Ecto neural progenitor cell (in vitro differentiated cells): ENCODE measurements around the gene ARHGAP8.
"Not testable (repeated sequence)": the region's sequence is repeated elsewhere in the genome, so short reads cannot be mapped to it uniquely, and the experiment has no call there.

Experiments
- DNase-seq: peaks from one replicate; pipeline ENCODE4 v3.0.0-alpha.2; 2018; ENCODE audit warnings: low spot score

ARHGAP8 gene

GRCh38 chr22:44773082-44773481, 20.7 kb downstream of the ARHGAP8 start:
- no peak for DNase-seq

GRCh38 chr22:44775862-44776261, 23.5 kb downstream of the ARHGAP8 start:
- no peak for DNase-seq

DNA sequence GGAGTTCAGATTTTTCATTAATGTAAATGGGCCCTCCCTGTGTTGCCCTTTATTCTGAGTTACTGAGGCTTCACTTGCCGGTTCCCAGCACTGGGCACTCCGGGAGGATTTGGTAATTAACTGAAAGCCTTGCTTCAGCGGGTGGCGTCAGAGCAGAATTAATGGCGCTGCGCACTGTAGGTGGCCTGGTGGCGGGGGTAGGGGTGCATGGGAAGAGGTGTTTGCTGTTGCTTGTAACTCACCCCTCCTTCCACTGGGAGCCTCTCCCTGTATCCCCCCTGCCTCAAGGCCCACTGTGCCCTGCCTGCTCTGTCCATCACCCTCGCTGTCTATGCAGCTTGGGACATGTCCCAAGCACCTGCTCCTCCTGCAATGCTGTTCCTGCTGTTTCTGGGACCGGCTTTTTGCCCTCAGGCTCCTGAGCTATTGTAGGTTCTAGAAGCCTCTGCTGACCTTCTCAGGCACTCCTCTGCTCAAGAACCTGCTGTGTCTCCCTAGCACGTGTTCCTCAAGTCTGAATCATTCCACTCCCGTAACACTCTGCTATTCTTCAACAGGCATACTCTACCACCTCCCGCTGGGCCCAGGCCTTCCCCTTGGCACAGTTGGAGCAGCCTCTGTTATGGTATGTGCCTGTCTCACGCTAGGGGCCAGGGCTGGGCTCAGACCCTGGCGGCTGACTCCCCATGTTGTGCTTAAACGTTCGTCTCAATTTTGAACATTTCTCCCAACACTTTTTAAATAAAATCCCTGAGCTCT, 24.4 kb downstream of the ARHGAP8 start:
- no peak for DNase-seq

DNA sequence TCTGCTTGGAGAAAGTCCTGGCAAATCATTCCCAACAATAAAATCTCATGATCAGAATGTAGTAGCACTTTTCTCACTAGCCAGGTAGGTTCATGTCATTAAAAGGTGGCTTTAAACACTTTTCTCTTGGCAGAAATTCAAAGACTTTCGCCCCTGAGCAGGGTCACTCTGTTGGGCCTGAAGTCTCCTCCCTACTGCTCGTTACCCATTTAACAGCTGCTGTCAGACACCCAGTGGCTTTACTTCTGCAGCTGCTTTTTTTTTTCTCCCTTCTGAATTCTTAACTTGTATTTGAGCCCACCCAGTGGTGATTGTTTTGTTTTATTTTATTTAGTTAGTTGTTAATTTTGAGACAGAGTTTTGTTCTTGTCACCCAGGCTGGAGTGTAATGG, 25.0 kb downstream of the ARHGAP8 start:
- no peak for DNase-seq

DNA sequence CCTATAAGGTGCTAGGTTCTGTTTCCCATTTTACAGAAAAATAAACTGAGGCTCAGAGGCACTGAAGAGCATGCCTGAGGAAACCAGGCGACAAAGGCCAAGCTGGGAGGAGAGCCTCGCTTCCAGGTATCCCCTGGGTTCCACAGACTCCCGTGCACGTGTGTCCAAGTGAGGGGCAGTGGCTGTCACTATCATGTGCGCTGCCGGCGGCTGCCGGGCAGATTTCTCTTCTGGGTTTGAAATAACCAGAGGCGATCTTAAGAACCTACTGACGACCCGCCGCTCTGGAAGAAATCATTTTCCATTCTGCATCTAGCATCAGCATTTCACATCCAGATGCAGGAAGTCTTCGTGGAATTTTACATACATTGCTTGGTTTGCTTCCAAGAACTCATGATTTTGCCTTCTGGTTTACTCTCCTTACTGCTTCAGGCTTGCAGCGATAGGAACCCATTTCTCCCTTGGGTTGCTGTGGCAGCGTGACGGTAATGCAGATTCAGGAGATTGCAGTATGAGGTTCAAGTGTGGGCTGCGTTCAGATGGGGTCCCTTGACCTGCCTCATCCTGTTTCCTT, 28.6 kb downstream of the ARHGAP8 start:
- no peak for DNase-seq

GRCh38 chr22:44782363-44782963, 30.1 kb downstream of the ARHGAP8 start:
- no peak for DNase-seq

- DNase-seq: no peak
Observed at GRCh38 chr22:44783091-44783490, 30.7 kb downstream of the ARHGAP8 start.

DNA sequence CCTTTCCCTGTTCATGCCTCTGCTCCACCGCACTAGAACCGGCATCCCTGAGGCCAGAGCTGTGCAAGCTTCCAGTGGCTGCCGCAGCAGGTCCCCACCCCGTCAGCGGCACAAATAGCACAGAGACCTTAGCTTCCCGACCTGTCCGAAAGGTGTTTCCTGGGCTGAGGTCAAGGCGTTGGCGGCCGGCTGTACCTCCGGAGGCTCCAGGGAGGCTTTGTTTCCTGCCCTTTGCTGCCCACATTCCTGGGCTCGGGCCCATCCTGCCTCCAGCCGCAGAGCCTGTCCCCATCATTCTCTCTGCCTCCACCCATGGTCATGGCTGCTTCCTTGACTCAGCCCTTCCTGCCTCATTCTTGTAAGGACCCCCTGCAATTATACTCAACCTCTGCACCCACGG, 31.2 kb downstream of the ARHGAP8 start:
- DNase-seq: no peak

DNA sequence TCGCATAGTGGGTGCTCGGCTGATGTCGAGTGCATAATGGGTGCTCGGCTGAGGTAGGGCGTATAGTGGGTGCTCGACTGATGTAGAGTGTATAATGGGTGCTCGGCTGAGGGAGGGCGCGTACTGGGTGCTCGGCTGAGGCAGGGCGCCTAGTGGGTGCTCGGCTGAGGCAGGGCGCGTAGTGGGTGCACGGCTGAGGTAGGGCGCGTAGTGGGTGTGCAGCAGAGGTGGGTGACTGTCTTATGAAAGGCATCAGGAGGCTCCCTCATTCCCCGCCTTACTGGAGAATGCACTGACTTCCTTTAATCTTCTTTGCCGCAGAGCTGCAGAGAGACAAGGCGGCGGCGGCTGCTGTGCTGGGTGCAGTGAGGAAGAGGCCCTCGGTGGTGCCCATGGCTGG, 33.8 kb downstream of the ARHGAP8 start:
- DNase-seq: no peak

GRCh38 chr22:44786610-44787009, 34.2 kb downstream of the ARHGAP8 start:
- no peak for DNase-seq

GRCh38 chr22:44787832-44788231, 35.5 kb downstream of the ARHGAP8 start:
- DNase-seq: no peak

DNA sequence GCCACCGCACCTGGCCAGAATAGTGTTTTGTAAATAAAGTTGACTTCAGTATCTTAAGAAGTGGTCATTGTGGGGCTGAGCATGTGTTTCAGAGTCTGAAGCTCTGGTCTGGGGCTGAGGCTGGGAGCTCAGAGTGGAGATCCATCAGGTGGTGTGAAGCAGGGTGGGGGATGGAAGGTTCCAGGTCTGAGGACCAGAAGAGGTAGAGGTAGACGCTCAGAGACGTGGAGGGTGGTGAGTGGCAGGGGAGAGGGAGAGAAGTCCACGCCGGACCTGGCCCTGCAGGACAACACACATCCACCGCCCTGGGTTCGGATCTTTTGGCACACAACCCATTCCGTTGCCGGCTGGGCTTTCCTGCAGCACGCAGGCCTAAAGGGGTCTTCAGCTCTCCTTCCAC, 40.7 kb downstream of the ARHGAP8 start:
- no peak for DNase-seq

DNA sequence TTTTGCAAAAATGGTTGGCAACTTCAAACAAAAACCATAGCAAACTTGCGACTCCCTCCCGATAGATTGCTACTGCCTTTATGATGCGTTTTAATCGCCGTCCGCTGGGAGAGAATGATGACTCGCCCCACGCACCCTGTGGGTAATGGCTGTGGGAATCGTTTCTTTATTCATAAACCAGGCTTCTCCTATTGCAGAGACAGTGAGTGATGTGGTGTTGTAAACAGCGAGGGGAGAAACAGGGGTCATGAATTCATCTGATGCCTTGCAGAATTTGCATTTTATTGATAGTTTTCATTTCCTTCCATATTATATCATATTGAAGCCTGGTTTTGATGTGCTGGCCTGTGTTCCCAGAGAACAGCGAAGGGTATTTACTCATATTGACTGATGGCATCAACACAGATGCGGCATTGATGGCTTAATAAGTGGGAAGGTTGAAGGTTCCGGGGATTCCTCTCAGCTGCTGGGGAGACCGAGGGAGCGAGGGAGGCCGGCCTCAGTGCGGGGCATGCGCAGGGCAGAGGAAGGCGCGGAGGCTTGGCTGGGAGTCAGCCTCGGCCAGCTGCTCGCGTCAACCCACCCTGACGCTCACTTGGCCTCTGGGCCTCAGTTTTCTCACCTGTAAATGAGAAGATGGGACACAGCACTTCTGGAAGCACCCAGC, 41.3 kb downstream of the ARHGAP8 start:
- no peak for DNase-seq

- no peak for DNase-seq
Observed at GRCh38 chr22:44795701-44796630, 43.6 kb downstream of the ARHGAP8 start.

DNA sequence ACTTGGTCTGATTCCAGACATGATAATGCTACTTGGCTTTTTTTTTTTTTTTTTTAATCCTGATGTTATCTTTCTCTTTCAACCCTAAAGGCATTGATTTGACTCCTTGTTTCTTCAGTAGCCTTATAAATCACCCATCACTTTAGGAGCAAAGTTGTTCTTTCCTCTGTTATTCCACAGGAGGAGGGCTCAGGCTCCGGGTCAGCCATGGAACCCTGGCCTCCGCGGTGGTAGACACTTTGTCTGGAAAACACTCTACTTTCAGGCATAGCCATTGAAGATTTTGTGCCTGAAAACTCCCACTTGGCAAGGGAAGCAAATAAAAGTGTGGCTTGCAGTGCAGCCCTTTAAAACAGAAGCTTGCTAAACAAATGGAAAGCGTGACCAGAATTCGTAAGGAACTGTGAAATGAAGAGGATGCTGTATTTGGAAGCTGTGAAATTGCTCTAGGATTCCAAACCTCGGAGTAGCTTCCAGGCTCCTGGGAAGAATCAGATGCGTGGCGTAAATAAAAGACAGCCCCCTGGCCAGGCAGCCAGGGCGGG, 44.9 kb downstream of the ARHGAP8 start:
- no peak for DNase-seq

DNA sequence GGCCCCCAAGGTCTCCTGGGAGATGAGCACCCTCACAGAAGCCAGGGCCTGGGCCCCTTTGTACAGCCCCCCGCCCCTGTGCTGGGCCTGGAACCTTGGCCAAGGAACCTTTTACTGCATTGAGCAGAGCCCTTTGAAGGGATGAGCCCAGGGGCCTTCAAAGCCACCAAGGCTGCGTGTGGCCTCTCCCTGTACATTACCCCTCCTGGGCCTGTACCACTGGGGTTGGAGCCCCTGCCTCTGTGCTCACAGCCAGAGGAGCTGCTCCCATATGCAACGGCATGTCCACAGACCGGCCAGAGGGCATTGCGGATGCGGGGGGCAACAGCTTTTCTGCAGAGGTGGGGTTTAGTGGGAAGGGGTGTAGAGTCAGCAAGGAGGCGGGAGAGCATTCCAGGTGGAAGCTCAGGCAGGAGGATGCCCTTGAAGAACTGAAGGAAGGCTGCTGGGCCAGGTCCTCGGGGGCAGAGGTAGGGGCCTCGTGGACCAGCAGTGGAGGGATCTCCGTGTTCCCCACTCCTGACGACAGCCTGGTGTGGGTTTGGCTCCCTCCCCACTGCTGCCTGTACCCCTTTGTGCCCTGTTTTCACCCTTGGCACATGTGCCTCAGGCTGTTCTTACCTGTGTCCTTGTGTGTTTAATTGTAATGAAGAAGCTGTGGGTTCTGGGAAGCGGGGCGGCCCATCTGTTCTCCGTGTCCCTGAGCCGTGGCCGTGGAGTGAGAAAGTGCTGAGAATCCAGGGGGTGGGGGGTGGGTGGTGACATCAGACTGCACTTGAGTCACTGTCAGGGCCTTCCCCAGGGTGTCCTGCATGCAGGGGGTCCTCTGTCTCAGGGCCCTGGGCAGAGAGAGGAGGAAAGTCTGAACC, 46.9 kb downstream of the ARHGAP8 start:
- no peak for DNase-seq

- DNase-seq: not testable (repeated sequence)
Observed at GRCh38 chr22:44799946-44800634, 47.7 kb downstream of the ARHGAP8 start.

- DNase-seq: no peak
Observed at GRCh38 chr22:44801476-44801875, 49.1 kb downstream of the ARHGAP8 start.

- DNase-seq: no peak
Observed at GRCh38 chr22:44802071-44802700, 49.8 kb downstream of the ARHGAP8 start.

DNA sequence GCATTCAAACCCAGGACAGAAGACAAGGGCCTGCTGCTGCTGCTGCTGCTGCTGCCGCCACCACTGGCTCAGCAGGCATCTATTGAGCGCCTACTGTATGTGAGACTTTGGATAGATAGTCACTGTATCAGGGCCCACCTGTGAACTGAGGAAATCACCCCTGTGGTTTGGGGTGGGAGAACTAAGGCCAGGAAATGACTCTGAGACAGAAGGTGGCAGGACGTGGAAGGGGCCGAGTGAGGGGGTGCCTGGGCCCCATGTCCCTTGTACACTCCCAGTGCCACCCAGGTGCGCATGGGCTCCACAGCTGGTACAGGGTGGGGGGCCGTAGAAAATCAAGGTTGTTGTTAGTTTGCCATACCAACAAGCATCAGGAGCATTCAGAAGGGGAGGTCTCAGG, 50.6 kb downstream of the ARHGAP8 start:
- DNase-seq: no peak
